K562 (cell line): ENCODE results near the gene NDST1. TPM values are rescaled to one million over a fixed set of nuclear protein-coding genes. Genes with fewer than 3 reads are reported as not detected.

Experiments
- ATAC-seq: fragments of 200-7000 bp; cut with Tn5 transposase; 3 replicates; pipeline ENCODE4 v1.9.1; 2020; ENCODE audit warnings: moderate library complexity
- BruUV-seq: library from RNA; stranded (reverse); fragments of 400-500 nt; replicated peaks from 2 replicates; lab custom pipeline; 2021; lab: Mats Ljungman, UMichigan
- CTCF ChIA-PET: fragments of 300-600 bp; formaldehyde crosslinking; extraction: SDS; loops from one replicate; lab custom pipeline; 2021; ENCODE audit warnings: low intra/inter-chr PET ratio; lab: Yijun Ruan, JAX
- POLR2A ChIA-PET: fragments of 300-600, 350-650 bp; sonication (Branson Sonifier 250); formaldehyde crosslinking; extraction: SDS; loops from one replicate; lab custom pipeline; 2021; ENCODE audit warnings: antibody characterized with exemption, inconsistent platforms; lab: Yijun Ruan, JAX
- DNase-seq, 4 experiments: peaks; one replicate each; pipeline versions ENCODE4 v3.0.0 to v3.0.0-alpha.2; 2011 to 2018; ENCODE audit warnings: low spot score in 3 of 4, mixed read lengths in 3 of 4; ENCODE audit errors: extremely low read depth in 1 of 4
- FAIRE-seq: peaks from 2 replicates; lab custom pipeline; 2011; peaks lifted over from hg19 to GRCh38; lab: Jason Lieb, UNC
- H2AFZ ChIP-seq: 2 replicates; pipeline ENCODE4 v1.6.0; 2011; ENCODE audit warnings: low read depth, low read length, control low read depth, inconsistent platforms
- H3K27ac ChIP-seq: fragments of 200-600 bp; 3 replicates; pipeline ENCODE4 v1.8.0; 2011; ENCODE audit warnings: low read depth, mild to moderate bottlenecking, control low read depth, inconsistent platforms, low read length, moderate library complexity, mixed read lengths; ENCODE audit errors: extremely low read depth
- H3K27me3 ChIP-seq, 2 experiments: fragments of 300-600 bp in 1 of 2; 2 replicates in 1 of 2; 3 replicates in 1 of 2; pipeline versions ENCODE4 v1.6.0 to v1.8.0; 2011; ENCODE audit warnings: inconsistent platforms in 2 of 2, low read length in 2 of 2, mild to moderate bottlenecking in 1 of 2, mixed read lengths in 1 of 2, moderate library complexity in 1 of 2; ENCODE audit not compliant: control insufficient read depth in 2 of 2, insufficient read depth in 2 of 2
- H3K36me3 ChIP-seq: fragments of 300-600 bp; 3 replicates; pipeline ENCODE4 v1.8.0; 2011; ENCODE audit warnings: mild to moderate bottlenecking, low read length, inconsistent platforms; ENCODE audit not compliant: control insufficient read depth, insufficient read depth
- H3K4me1 ChIP-seq, 2 experiments: fragments of 200-600 bp in 1 of 2; replicated peaks in 1 of 2; 2 replicates in 1 of 2; 3 replicates in 1 of 2; pipeline versions ENCODE4 v1.5.1 to v1.8.0; 2011; ENCODE audit warnings: inconsistent platforms in 2 of 2, low read length in 2 of 2, mild to moderate bottlenecking in 1 of 2, mixed read lengths in 1 of 2, moderate library complexity in 1 of 2; ENCODE audit not compliant: control insufficient read depth in 2 of 2, insufficient read depth in 2 of 2
- H3K4me2 ChIP-seq: 2 replicates; pipeline ENCODE4 v1.6.1; 2011; ENCODE audit warnings: low read length, control low read depth, inconsistent platforms, mixed read lengths; ENCODE audit not compliant: insufficient read depth
- H3K4me3 ChIP-seq: fragments of 200-600 bp; sonication (generic), shearing (Covaris generic); 2 replicates; pipeline ENCODE4 v1.5.1; 2016; ENCODE audit warnings: control low read depth, inconsistent platforms
- H3K79me2 ChIP-seq: fragments of 200-600 bp; 3 replicates; pipeline ENCODE4 v1.8.0; 2011; ENCODE audit warnings: low read length, inconsistent platforms; ENCODE audit not compliant: control insufficient read depth, insufficient read depth
- H3K9ac ChIP-seq, 2 experiments: 2 replicates each; pipeline versions ENCODE4 v1.6.0 to v1.6.1; 2011; ENCODE audit warnings: low read depth in 2 of 2, low read length in 2 of 2, control low read depth in 1 of 2, inconsistent platforms in 1 of 2, mild to moderate bottlenecking in 1 of 2, mixed read lengths in 1 of 2; ENCODE audit not compliant: insufficient read depth in 1 of 2
- H3K9me1 ChIP-seq: one replicate; pipeline ENCODE4 v1.6.0; 2011; ENCODE audit warnings: inconsistent platforms, mild to moderate bottlenecking, low read length, moderate library complexity; ENCODE audit not compliant: control insufficient read depth, insufficient read depth
- H3K9me3 ChIP-seq: replicated peaks from 2 replicates; pipeline ENCODE4 v1.5.1; 2011; ENCODE audit warnings: low read depth, low read length, inconsistent platforms; ENCODE audit not compliant: control insufficient read depth, insufficient read depth
- H4K20me1 ChIP-seq: replicated peaks from 2 replicates; pipeline ENCODE4 v1.6.1; 2011; ENCODE audit warnings: low read length, inconsistent platforms, mixed read lengths; ENCODE audit not compliant: control insufficient read depth, insufficient read depth
- EGR1 ChIP-seq: fragments of 450-650 bp; conservative IDR thresholded peaks from 2 replicates; pipeline ENCODE4 v1.6.1; 2017; ENCODE audit warnings: mild to moderate bottlenecking
- HIVEP1 ChIP-seq: fragments of 250-450 bp; sonication (Bioruptor Pico); IDR thresholded peaks from 2 replicates; pipeline ENCODE4 v1.4.0; 2020; ENCODE audit warnings: mild to moderate bottlenecking
- HSF4 ChIP-seq: fragments of 250-450 bp; sonication (Bioruptor Pico); IDR thresholded peaks from 2 replicates; pipeline ENCODE4 v2.1.2; 2022; ENCODE audit warnings: mild to moderate bottlenecking, moderate library complexity, borderline replicate concordance
- NR3C1 ChIP-seq: sonication (generic); formaldehyde crosslinking; IDR thresholded peaks from 2 replicates; pipeline ENCODE4 v1.8.1; 2022; ENCODE audit warnings: missing genetic modification reagents
- PHTF2 ChIP-seq: fragments of 250-450 bp; sonication (Bioruptor Pico); IDR thresholded peaks from 2 replicates; pipeline ENCODE4 v1.5.0; 2021; ENCODE audit warnings: mild to moderate bottlenecking
- WHSC1 ChIP-seq: IDR thresholded peaks from one replicate; pipeline ENCODE4 v1.6.1; 2012; ENCODE audit warnings: low read length, control low read depth, inconsistent platforms
- WGBS: fragments of 100-300 bp; shearing (Covaris generic); methylation state at CpG from one replicate; pipeline ENCODE4 v1.1.6; 2016; ENCODE audit warnings: low coverage, mixed read lengths; ENCODE audit not compliant: insufficient coverage; ENCODE audit errors: missing lambda C conversion rate; 5-methylcytosine and 5-hydroxymethylcytosine counted together
- in situ Hi-C: fragments of 300-500 bp; cut with MboI; formaldehyde crosslinking; loops from 4 replicates; pipeline ENCODE4 v1.15.0; 2018; ENCODE audit warnings: inconsistent platforms, mixed read lengths
- intact Hi-C: fragments of 100-400 bp; cut with micrococcal nuclease; formaldehyde crosslinking; loops from 2 replicates; pipeline ENCODE4 v1.14.2; 2022
- polyA plus RNA-seq, 8 experiments: library from polyadenylated mRNA; depleted of rRNA in 4 of 8; stranded (reverse) in 5 of 8; unstranded in 3 of 8; fragments of >200 nt; fragmentation: Nextera tagmentation in 2 of 8; fragmentation: Illumina TruSeq in 1 of 8; extraction: Ambion mirVana in 2 of 8; extraction: Trizol in 1 of 8; gene quantifications; 2 replicates each; pipeline versions ENCODE4 v1.2.1 to v1.2.3, GENCODE V29; 2011 to 2014; ENCODE audit warnings: inconsistent platforms in 1 of 8, missing spikeins in 1 of 8
- total RNA-seq, 7 experiments: library from RNA; depleted of rRNA in 6 of 7; stranded (reverse); fragments of >200 nt in 6 of 7; fragmentation: Illumina TruSeq in 2 of 7; extraction: Trizol in 2 of 7; gene quantifications; 2 replicates each; pipeline versions ENCODE4 v1.2.1 to v1.2.3, GENCODE V29; 2011 to 2021; ENCODE audit warnings: low replicate concordance in 1 of 7
- TF ChIP-seq, protein P1 (sequence below): fragments of 450-650 bp; formaldehyde crosslinking; conservative IDR thresholded peaks from 2 replicates; pipeline ENCODE4 v1.4.0; 2022; ENCODE audit warnings: mild to moderate bottlenecking, missing genetic modification characterization
- TF ChIP-seq, protein P2 (sequence below): fragments of 250-450 bp; sonication (Bioruptor Pico); IDR thresholded peaks from 2 replicates; pipeline ENCODE4 v1.5.0; 2020; ENCODE audit warnings: mild to moderate bottlenecking

Gene NDST1
- total and polyA plus RNA-seq, 9 of the 15 experiments (the other 6 are each of a cell fraction or from before 2014, with no cell fraction given) = 0.38 to 47.9 (median 9.9) TPM

GRCh38 chr5:150502847-150503246 is 5.1 kb upstream of the NDST1 start (continued):
- TF ChIP-seq, protein P1, sequence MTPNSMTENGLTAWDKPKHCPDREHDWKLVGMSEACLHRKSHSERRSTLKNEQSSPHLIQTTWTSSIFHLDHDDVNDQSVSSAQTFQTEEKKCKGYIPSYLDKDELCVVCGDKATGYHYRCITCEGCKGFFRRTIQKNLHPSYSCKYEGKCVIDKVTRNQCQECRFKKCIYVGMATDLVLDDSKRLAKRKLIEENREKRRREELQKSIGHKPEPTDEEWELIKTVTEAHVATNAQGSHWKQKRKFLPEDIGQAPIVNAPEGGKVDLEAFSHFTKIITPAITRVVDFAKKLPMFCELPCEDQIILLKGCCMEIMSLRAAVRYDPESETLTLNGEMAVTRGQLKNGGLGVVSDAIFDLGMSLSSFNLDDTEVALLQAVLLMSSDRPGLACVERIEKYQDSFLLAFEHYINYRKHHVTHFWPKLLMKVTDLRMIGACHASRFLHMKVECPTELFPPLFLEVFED (CRISPR knock-in tag) = no peak
- no peak for TF ChIP-seq HSF4 (CRISPR knock-in tag)
- TF ChIP-seq HIVEP1 = no peak

- WGBS = 79% methylated on average over 4 of the region's 4 CpGs
- Histone ChIP-seq H2AFZ (no peak overlapping the region), H3K36me3 (no peaks in the 10 kb centered on the region), H3K9me1 (peaks cover 3% of the 10 kb centered on the region), H3K4me2 (no peak overlapping the region), H4K20me1 (peaks cover 67% of the 10 kb centered on the region), H3K9ac (no peak overlapping the region), H3K9me3 (no peaks in the 10 kb centered on the region), H3K27me3 (no peaks in the 10 kb centered on the region), H3K79me2 (peaks cover 77% of the 10 kb centered on the region), H3K4me3 (no peak overlapping the region), H3K4me1 (peaks cover 37 to 59% of the 10 kb centered on the region in 2 experiments), H3K27ac (no peak overlapping the region)
- in situ Hi-C loops (no loop called here), intact Hi-C loops (no loop called here)
- POLR2A ChIA-PET = interaction anchor here (1.4 to 5.7 kb wide), 3 partner anchors 10 to 53 kb away, joined by 6 to 57 read pairs (median 6); no protein-coding TSS in a partner anchor
- no peak for ATAC-seq
- DNase-seq = no peak
- no TSS peak for BruUV-seq
- TF ChIP-seq EGR1 = 0 out of 2 replicates have a peak, but pooled peaks have one; percentile 8
- TF ChIP-seq WHSC1 = no peak
- TF ChIP-seq PHTF2 = no peak
- TF ChIP-seq NR3C1 (CRISPR knock-in tag) = no peak
- TF ChIP-seq, protein P2, sequence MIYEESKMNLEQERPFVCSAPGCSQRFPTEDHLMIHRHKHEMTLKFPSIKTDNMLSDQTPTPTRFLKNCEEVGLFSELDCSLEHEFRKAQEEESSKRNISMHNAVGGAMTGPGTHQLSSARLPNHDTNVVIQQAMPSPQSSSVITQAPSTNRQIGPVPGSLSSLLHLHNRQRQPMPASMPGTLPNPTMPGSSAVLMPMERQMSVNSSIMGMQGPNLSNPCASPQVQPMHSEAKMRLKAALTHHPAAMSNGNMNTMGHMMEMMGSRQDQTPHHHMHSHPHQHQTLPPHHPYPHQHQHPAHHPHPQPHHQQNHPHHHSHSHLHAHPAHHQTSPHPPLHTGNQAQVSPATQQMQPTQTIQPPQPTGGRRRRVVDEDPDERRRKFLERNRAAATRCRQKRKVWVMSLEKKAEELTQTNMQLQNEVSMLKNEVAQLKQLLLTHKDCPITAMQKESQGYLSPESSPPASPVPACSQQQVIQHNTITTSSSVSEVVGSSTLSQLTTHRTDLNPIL (CRISPR knock-in tag) = no peak
- no peak for FAIRE-seq
- CTCF ChIA-PET = interaction anchor here (0.6 kb wide), 1 partner anchor 340 kb away, joined by 3 read pairs; no protein-coding TSS in a partner anchor
These were observed 4.5 kb upstream of the NDST1 start for GRCh38 chr5:150503386-150503785.
